Cardiac ventricle fibroblast (primary cell): ENCODE measurements around the gene PRH1. TPM values are rescaled to one million over a fixed set of nuclear protein-coding genes. Genes with fewer than 3 reads are reported as not detected.

Experiments used
- total RNA-seq: library from RNA; depleted of rRNA; stranded (reverse); fragments of >200 nt; gene quantifications from 2 replicates; pipeline ENCODE4 v1.2.3, GENCODE V29; 2015

Gene PRH1
- 3.9 and 12.4 TPM in 2 replicates for total RNA-seq

GRCh38 chr12:10884086-10884725, at the start of gene PRH1:
Gene PRH1 (minus strand): TSS chr12:10884255. CDS start chr12:10884217, 38 bp downstream.

GRCh38 chr12:10928746-10929286, 44.8 kb upstream of the PRH1 start, which contains the start of gene PRH2:
Gene PRH2 (plus strand): TSS chr12:10929236. CDS start chr12:10929274, 38 bp downstream.

GRCh38 chr12:10909462-10909861, 25.4 kb upstream of the PRH1 start, which contains the start of gene TAS2R13:
Gene TAS2R13 (minus strand): TSS chr12:10909562. CDS start chr12:10909298, 264 bp downstream.

GRCh38 chr12:10849425-10849878, 34.6 kb downstream of the PRH1 start, which contains the start of gene PRR4:
Gene PRR4 (minus strand): TSS chr12:10849475. CDS start chr12:10849437, 38 bp downstream.

Other genes starting within 250 kb of the PRH1 start
- gene STYK1, start 210.2 kb downstream of the PRH1 start, total RNA-seq, result not detected in 2 replicates
- gene YBX3, start 160.9 kb downstream of the PRH1 start, total RNA-seq, result 266 and 290 TPM in 2 replicates
- not detected in 2 replicates for gene TAS2R7, start 81.6 kb downstream of the PRH1 start, total RNA-seq
- gene TAS2R8, start 77.0 kb downstream of the PRH1 start, total RNA-seq, result not detected in 2 replicates
- not detected in 2 replicates for gene TAS2R9, start 74.1 kb downstream of the PRH1 start, total RNA-seq
- gene TAS2R10, start 57.9 kb downstream of the PRH1 start, total RNA-seq, result 1.9 TPM in 1 of 2 replicates, not detected in the other
- not detected in 2 replicates for gene PRR4, start 34.8 kb downstream of the PRH1 start, total RNA-seq
- gene TAS2R13, start 25.3 kb upstream of the PRH1 start, total RNA-seq, result 0.15 and 0.37 TPM in 2 replicates
- 1.1 TPM in 1 of 2 replicates, not detected in the other for gene PRH2, start 45.0 kb upstream of the PRH1 start, total RNA-seq
- 0.98 and 1.6 TPM in 2 replicates for gene TAS2R14, start 55.0 kb upstream of the PRH1 start, total RNA-seq
- 2.1 and 2.7 TPM in 2 replicates for gene TAS2R50, start 102.7 kb upstream of the PRH1 start, total RNA-seq
- gene TAS2R20, start 114.0 kb upstream of the PRH1 start, total RNA-seq, result 0.62 and 1.0 TPM in 2 replicates
- 0.94 and 0.98 TPM in 2 replicates for gene TAS2R19, start 138.4 kb upstream of the PRH1 start, total RNA-seq
- gene TAS2R31, start 147.2 kb upstream of the PRH1 start, total RNA-seq, result 0.44 and 2.4 TPM in 2 replicates
- gene TAS2R46, start 178.0 kb upstream of the PRH1 start, total RNA-seq, result 1.5 TPM in 1 of 2 replicates, not detected in the other
- not detected in 2 replicates for gene TAS2R43, start 208.1 kb upstream of the PRH1 start, total RNA-seq